A549 (cell line): ENCODE measurements around the gene ZNF423.

Source experiments
- CBX2 ChIP-seq: fragments of 200-600 bp; sonication (generic); IDR thresholded peaks from 2 replicates; pipeline ENCODE4 v1.6.1; 2016; ENCODE audit warnings: low read depth, mild to moderate bottlenecking, borderline replicate concordance
- EHMT2 ChIP-seq: fragments of 200-600 bp; sonication (generic); IDR thresholded peaks from 2 replicates; pipeline ENCODE4 v1.6.1; 2016; ENCODE audit warnings: antibody characterized with exemption, low read depth, mild to moderate bottlenecking, moderate library complexity
- EP300 ChIP-seq, 2 experiments: fragments of >200 bp; sonication (Bioruptor Twin); formaldehyde crosslinking; IDR thresholded peaks; 2 replicates in 1 of 2; 3 replicates in 1 of 2; pipeline ENCODE4 v1.6.1; 2016 to 2017
- HOXA7 ChIP-seq: fragments of 250-450 bp; sonication (Bioruptor Pico); IDR thresholded peaks from 2 replicates; pipeline ENCODE4 v1.5.0; 2020; ENCODE audit warnings: mild to moderate bottlenecking, moderate library complexity
- POLR2A ChIP-seq: IDR thresholded peaks from 2 replicates; pipeline ENCODE4 v1.6.1; 2012; ENCODE audit warnings: mild to moderate bottlenecking, low read length
- RAD21 ChIP-seq, 2 experiments: fragments of >200 bp in 1 of 2; sonication (Bioruptor Twin) in 1 of 2; formaldehyde crosslinking in 1 of 2; IDR thresholded peaks in 1 of 2; conservative IDR thresholded peaks in 1 of 2; 2 replicates in 1 of 2; 3 replicates in 1 of 2; pipeline ENCODE4 v1.6.1; 2012 to 2018; ENCODE audit warnings: inconsistent platforms in 1 of 2
- ZC3H11A ChIP-seq: fragments of 450-650 bp; IDR thresholded peaks from 2 replicates; pipeline ENCODE4 v1.6.1; 2014; ENCODE audit warnings: antibody characterized with exemption, mild to moderate bottlenecking
- TF ChIP-seq, protein P1 (sequence below): fragments of >200 bp; sonication (Bioruptor Twin); formaldehyde crosslinking; IDR thresholded peaks from 3 replicates; pipeline ENCODE4 v1.5.1; 2016

DNA sequence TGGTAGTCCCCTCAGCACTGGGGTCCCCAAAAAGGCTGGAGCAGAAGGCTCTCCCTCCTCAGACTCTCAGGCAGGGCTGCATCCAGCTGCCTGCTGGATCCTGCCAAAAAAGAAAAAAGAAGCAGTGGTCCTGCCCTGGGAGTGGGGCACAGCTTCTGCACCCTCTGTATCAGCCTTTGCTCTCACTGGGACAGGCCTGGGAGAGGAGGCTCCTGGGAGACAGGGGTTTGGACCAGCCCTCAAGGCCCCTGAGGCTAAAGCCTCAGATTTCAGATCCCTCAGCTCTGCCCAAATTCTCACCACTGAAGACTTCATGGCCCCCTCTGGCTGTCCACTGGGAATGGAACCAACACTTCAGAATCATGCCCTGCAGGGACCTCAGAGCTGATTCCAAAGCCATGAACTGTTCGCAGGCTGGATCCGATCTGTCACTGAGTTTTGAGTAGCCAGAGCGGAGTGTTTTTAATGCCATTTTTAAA lies 385.4 kb downstream of the ZNF423 start:
- no peak for TF ChIP-seq RAD21 (conservative IDR thresholded peaks at IDR 0.05 in 1 of 2, IDR thresholded peaks at IDR 0.05 in 1 of 2)
- TF ChIP-seq, protein P1, sequence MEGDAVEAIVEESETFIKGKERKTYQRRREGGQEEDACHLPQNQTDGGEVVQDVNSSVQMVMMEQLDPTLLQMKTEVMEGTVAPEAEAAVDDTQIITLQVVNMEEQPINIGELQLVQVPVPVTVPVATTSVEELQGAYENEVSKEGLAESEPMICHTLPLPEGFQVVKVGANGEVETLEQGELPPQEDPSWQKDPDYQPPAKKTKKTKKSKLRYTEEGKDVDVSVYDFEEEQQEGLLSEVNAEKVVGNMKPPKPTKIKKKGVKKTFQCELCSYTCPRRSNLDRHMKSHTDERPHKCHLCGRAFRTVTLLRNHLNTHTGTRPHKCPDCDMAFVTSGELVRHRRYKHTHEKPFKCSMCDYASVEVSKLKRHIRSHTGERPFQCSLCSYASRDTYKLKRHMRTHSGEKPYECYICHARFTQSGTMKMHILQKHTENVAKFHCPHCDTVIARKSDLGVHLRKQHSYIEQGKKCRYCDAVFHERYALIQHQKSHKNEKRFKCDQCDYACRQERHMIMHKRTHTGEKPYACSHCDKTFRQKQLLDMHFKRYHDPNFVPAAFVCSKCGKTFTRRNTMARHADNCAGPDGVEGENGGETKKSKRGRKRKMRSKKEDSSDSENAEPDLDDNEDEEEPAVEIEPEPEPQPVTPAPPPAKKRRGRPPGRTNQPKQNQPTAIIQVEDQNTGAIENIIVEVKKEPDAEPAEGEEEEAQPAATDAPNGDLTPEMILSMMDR: no peak
- TF ChIP-seq ZC3H11A: no peak
- no peak for TF ChIP-seq EHMT2
- no peak for TF ChIP-seq CBX2
- no peak for TF ChIP-seq HOXA7
- no peak for TF ChIP-seq POLR2A
- TF ChIP-seq EP300 (IDR thresholded peaks at IDR 0.05): no peak
